ENCODE results near the gene ITGA5. TPM values are rescaled to one million over a fixed set of nuclear protein-coding genes. Genes with fewer than 3 reads are reported as not detected.

Gene ITGA5
- total and polyA plus RNA-seq, 9 of the 15 experiments (the other 6 are each of a cell fraction or from before 2014, with no cell fraction given): 9.1 to 82.1 (median 47.4) TPM

DNA sequence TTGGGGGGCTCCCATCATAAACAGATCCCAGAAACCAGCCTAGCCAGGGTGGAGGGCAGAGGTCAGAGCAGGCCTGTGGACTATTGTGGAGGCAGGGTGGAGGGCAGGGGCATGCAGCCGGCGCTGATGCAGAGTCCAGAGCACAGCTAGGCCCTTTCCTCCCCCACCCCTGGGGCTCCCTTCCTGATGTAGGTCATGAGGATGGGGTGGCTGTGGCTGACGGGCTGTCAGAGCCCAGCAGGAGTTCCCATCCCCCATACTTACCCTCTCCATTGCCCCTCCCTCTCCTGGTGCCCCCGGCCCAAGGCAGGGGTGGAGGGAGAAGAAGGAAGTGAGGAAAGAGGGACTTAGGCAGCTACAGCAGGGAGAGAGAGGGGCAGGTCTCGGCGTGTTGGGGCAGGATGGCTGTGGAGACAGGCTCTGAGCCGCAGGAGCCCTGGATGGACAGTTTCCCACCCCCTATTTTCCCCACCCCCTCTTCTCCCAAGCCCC, 28.8 kb downstream of the ITGA5 start (continued):
- TF ChIP-seq ZNF184 (CRISPR knock-in tag; IDR thresholded peaks at IDR 0.05): no peak
- TF ChIP-seq, protein P1, sequence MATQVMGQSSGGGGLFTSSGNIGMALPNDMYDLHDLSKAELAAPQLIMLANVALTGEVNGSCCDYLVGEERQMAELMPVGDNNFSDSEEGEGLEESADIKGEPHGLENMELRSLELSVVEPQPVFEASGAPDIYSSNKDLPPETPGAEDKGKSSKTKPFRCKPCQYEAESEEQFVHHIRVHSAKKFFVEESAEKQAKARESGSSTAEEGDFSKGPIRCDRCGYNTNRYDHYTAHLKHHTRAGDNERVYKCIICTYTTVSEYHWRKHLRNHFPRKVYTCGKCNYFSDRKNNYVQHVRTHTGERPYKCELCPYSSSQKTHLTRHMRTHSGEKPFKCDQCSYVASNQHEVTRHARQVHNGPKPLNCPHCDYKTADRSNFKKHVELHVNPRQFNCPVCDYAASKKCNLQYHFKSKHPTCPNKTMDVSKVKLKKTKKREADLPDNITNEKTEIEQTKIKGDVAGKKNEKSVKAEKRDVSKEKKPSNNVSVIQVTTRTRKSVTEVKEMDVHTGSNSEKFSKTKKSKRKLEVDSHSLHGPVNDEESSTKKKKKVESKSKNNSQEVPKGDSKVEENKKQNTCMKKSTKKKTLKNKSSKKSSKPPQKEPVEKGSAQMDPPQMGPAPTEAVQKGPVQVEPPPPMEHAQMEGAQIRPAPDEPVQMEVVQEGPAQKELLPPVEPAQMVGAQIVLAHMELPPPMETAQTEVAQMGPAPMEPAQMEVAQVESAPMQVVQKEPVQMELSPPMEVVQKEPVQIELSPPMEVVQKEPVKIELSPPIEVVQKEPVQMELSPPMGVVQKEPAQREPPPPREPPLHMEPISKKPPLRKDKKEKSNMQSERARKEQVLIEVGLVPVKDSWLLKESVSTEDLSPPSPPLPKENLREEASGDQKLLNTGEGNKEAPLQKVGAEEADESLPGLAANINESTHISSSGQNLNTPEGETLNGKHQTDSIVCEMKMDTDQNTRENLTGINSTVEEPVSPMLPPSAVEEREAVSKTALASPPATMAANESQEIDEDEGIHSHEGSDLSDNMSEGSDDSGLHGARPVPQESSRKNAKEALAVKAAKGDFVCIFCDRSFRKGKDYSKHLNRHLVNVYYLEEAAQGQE (IDR thresholded peaks at IDR 0.05; ENCODE audit: borderline replicate concordance): no peak
- TF ChIP-seq, protein P1 (CRISPR knock-in tag; IDR thresholded peaks at IDR 0.05; ENCODE audit: low read depth): no peak
- TF ChIP-seq, protein P2, sequence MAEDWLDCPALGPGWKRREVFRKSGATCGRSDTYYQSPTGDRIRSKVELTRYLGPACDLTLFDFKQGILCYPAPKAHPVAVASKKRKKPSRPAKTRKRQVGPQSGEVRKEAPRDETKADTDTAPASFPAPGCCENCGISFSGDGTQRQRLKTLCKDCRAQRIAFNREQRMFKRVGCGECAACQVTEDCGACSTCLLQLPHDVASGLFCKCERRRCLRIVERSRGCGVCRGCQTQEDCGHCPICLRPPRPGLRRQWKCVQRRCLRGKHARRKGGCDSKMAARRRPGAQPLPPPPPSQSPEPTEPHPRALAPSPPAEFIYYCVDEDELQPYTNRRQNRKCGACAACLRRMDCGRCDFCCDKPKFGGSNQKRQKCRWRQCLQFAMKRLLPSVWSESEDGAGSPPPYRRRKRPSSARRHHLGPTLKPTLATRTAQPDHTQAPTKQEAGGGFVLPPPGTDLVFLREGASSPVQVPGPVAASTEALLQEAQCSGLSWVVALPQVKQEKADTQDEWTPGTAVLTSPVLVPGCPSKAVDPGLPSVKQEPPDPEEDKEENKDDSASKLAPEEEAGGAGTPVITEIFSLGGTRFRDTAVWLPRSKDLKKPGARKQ (CRISPR knock-in tag; IDR thresholded peaks at IDR 0.05): no peak
- TF ChIP-seq KAT8 (IDR thresholded peaks at IDR 0.05; ENCODE audit: low read depth): no peak
- TF ChIP-seq HMGN3 (IDR thresholded peaks at IDR 0.05; ENCODE audit: borderline replicate concordance, extremely low read depth, insufficient read length, low read depth, low read length): no peak
- TF ChIP-seq, protein P3, sequence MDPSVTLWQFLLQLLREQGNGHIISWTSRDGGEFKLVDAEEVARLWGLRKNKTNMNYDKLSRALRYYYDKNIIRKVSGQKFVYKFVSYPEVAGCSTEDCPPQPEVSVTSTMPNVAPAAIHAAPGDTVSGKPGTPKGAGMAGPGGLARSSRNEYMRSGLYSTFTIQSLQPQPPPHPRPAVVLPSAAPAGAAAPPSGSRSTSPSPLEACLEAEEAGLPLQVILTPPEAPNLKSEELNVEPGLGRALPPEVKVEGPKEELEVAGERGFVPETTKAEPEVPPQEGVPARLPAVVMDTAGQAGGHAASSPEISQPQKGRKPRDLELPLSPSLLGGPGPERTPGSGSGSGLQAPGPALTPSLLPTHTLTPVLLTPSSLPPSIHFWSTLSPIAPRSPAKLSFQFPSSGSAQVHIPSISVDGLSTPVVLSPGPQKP (CRISPR knock-in tag; IDR thresholded peaks at IDR 0.05): no peak
- TF ChIP-seq FOXM1 (IDR thresholded peaks at IDR 0.05; ENCODE audit: low read depth): no peak
- 0 out of 2 replicates have a peak, but pooled peaks have one; percentile 30 for TF ChIP-seq FOXM1 (CRISPR knock-in tag; IDR thresholded peaks at IDR 0.05; ENCODE audit: low read depth)
- TF ChIP-seq FOXJ3 (CRISPR knock-in tag; IDR thresholded peaks at IDR 0.05): no peak
- TF ChIP-seq NR4A1 (CRISPR knock-in tag; IDR thresholded peaks at IDR 0.05): no peak
- TF ChIP-seq NR4A1 (tag; IDR thresholded peaks at IDR 0.05): no peak
- TF ChIP-seq, protein P4, sequence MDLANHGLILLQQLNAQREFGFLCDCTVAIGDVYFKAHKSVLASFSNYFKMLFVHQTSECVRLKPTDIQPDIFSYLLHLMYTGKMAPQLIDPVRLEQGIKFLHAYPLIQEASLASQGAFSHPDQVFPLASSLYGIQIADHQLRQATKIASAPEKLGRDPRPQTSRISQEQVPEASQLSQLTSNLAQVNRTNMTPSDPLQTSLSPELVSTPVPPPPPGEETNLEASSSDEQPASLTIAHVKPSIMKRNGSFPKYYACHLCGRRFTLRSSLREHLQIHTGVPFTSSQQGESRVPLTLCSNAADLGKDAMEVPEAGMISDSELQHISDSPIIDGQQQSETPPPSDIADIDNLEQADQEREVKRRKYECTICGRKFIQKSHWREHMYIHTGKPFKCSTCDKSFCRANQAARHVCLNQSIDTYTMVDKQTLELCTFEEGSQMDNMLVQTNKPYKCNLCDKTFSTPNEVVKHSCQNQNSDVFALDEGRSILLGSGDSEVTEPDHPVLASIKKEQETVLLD (IDR thresholded peaks at IDR 0.05): 0 out of 2 replicates have a peak, but pooled peaks have one; percentile 34
- TF ChIP-seq RAD51 (IDR thresholded peaks at IDR 0.05; ENCODE audit: borderline replicate concordance, low read depth): no peak
- peak in 1 of 2 experiments; percentile 4; a peak in 1 of 4 replicates for TF ChIP-seq RCOR1 (IDR thresholded peaks at IDR 0.05; ENCODE audit: borderline replicate concordance in 1 of 2, low read depth in 2 of 2, low read length in 2 of 2)
- TF ChIP-seq MXI1 (IDR thresholded peaks at IDR 0.05; ENCODE audit: low read depth, low read length): no peak
- TF ChIP-seq ZNF79 (CRISPR knock-in tag; IDR thresholded peaks at IDR 0.05; ENCODE audit: low read depth): no peak
